Measurements from ENCODE around the gene SEL1L3. TPM values are rescaled to one million over a fixed set of nuclear protein-coding genes. Genes with fewer than 3 reads are reported as not detected.

Gene SEL1L3
- total RNA-seq, 1 experiment from 2014 or later: 28.1 TPM

DNA sequence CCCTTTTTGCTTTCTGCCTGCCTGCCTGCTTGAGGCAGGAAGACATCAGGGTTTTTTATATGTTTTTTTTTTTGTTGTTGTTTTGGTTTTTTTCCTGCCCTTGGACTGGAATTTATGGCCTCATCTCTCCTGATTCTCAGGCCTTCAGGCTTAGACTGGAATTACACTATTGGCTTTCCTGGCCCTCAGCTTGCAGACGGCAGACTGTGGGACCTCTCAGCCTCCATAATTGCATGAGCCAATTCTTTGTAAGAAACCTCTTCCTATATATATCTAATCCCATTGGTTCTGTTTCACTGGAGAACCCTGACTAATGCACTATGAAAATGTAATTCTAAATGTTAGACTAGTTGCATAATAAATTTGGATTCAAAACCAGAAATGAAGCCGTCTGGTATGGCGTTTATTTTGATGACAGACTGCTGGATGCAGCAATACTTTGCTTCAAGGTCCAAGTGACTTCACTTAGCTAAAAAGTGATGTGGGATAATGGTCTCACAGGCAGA, 59.0 kb downstream of the SEL1L3 start:
- no peak for DNase-seq (ENCODE audit: unreplicated experiment)
- Mint-ChIP-seq H3K27ac (ENCODE audit: low read depth, unreplicated experiment) (no peak overlapping the region), H3K4me3 (ENCODE audit: unreplicated experiment) (no peak overlapping the region), H3K9me3 (ENCODE audit: unreplicated experiment) (no peaks in the 10 kb centered on the region), H3K27me3 (ENCODE audit: insufficient read depth, unreplicated experiment) (no peaks in the 10 kb centered on the region), H3K4me1 (ENCODE audit: insufficient read depth, unreplicated experiment) (no peaks in the 10 kb centered on the region), H3K36me3 (ENCODE audit: insufficient read depth, unreplicated experiment) (peaks cover 21% of the 10 kb centered on the region)
- ChIA-PET CTCF (interaction anchor here (0.6 to 0.9 kb wide), 2 partner anchors 36 to 363 kb away, joined by 3 to 5 read pairs; no protein-coding TSS in a partner anchor), POLR2A (no interaction called here)
- TF ChIP-seq, protein P1, sequence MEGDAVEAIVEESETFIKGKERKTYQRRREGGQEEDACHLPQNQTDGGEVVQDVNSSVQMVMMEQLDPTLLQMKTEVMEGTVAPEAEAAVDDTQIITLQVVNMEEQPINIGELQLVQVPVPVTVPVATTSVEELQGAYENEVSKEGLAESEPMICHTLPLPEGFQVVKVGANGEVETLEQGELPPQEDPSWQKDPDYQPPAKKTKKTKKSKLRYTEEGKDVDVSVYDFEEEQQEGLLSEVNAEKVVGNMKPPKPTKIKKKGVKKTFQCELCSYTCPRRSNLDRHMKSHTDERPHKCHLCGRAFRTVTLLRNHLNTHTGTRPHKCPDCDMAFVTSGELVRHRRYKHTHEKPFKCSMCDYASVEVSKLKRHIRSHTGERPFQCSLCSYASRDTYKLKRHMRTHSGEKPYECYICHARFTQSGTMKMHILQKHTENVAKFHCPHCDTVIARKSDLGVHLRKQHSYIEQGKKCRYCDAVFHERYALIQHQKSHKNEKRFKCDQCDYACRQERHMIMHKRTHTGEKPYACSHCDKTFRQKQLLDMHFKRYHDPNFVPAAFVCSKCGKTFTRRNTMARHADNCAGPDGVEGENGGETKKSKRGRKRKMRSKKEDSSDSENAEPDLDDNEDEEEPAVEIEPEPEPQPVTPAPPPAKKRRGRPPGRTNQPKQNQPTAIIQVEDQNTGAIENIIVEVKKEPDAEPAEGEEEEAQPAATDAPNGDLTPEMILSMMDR (IDR thresholded peaks at IDR 0.05; ENCODE audit: unreplicated experiment): no peak
- intact Hi-C loops (cut with micrococcal nuclease): no loop called here
- no TSS peak for BruUV-seq (replicated peaks)

DNA sequence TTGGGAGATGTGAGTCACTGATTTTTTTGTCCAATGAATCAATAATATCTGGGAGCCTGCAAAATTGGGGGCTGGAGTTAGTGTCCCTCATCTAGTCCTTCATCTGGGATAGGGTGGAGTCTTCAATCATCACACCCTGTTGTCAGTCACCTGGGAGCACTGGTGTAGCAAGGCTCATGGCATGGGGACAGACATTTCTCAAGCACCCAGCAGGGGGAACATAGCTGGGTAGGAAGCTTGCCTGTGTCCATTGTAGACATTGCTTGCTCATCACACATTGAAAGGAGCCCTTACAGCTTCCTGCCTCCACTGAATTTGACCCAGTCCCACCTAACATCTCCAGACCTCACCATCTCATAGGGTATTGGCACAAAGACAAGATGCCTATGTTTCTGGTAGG, 61.2 kb downstream of the SEL1L3 start:
- POLR2A ChIA-PET: interaction anchor here (0.5 kb wide), 1 partner anchor 360 kb away, joined by 3 read pairs; no protein-coding TSS in a partner anchor
- no peak overlapping the region for H3K4me3 Mint-ChIP-seq (ENCODE audit: unreplicated experiment)
- peaks cover 21% of the 10 kb centered on the region for H3K36me3 Mint-ChIP-seq (ENCODE audit: insufficient read depth, unreplicated experiment)
- no peaks in the 10 kb centered on the region for H3K27me3 Mint-ChIP-seq (ENCODE audit: insufficient read depth, unreplicated experiment)
- TF ChIP-seq, protein P1 (IDR thresholded peaks at IDR 0.05; ENCODE audit: unreplicated experiment): no peak
- DNase-seq (ENCODE audit: unreplicated experiment): no peak
- no TSS peak for BruUV-seq (replicated peaks)
- H3K4me1 Mint-ChIP-seq (ENCODE audit: insufficient read depth, unreplicated experiment): no peaks in the 10 kb centered on the region
- H3K9me3 Mint-ChIP-seq (ENCODE audit: unreplicated experiment): no peaks in the 10 kb centered on the region
- H3K27ac Mint-ChIP-seq (ENCODE audit: low read depth, unreplicated experiment): no peak overlapping the region
- intact Hi-C loops (cut with micrococcal nuclease): no loop called here
- CTCF ChIA-PET: interaction anchor here (0.5 kb wide), 1 partner anchor 28 kb away, joined by 3 read pairs; no protein-coding TSS in a partner anchor

DNA sequence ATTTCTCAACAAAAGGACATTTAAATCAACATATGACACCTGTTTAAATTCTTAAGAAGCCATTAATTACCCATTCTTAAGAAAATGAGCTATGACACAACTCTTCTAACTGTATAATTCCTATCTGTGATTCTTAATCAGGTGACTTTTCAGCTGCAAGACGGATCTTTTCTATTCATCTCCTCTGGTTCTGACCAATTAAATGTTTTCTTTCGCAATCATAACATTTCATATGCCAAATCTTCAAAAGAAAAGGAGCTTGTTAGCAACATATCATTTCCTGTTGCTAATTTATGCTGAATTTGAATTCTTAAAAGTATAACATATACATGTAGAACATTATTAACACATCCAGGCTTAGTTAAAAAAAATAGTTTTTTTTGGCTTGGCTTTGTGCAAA, 62.5 kb downstream of the SEL1L3 start:
- H3K9me3 Mint-ChIP-seq (ENCODE audit: unreplicated experiment): no peaks in the 10 kb centered on the region
- ChIA-PET CTCF (interaction anchor here (0.5 to 1.4 kb wide), 6 partner anchors 13 to 360 kb away, joined by 3 to 4 read pairs (median 4); no protein-coding TSS in a partner anchor), POLR2A (no interaction called here)
- no peaks in the 10 kb centered on the region for H3K27me3 Mint-ChIP-seq (ENCODE audit: insufficient read depth, unreplicated experiment)
- intact Hi-C loops (cut with micrococcal nuclease): no loop called here
- no peak for DNase-seq (ENCODE audit: unreplicated experiment)
- no TSS peak for BruUV-seq (replicated peaks)
- no peak overlapping the region for H3K27ac Mint-ChIP-seq (ENCODE audit: low read depth, unreplicated experiment)
- TF ChIP-seq, protein P1 (IDR thresholded peaks at IDR 0.05; ENCODE audit: unreplicated experiment): no peak
- no peak overlapping the region for H3K4me3 Mint-ChIP-seq (ENCODE audit: unreplicated experiment)
- no peaks in the 10 kb centered on the region for H3K4me1 Mint-ChIP-seq (ENCODE audit: insufficient read depth, unreplicated experiment)
- H3K36me3 Mint-ChIP-seq (ENCODE audit: insufficient read depth, unreplicated experiment): peaks cover 24% of the 10 kb centered on the region

DNA sequence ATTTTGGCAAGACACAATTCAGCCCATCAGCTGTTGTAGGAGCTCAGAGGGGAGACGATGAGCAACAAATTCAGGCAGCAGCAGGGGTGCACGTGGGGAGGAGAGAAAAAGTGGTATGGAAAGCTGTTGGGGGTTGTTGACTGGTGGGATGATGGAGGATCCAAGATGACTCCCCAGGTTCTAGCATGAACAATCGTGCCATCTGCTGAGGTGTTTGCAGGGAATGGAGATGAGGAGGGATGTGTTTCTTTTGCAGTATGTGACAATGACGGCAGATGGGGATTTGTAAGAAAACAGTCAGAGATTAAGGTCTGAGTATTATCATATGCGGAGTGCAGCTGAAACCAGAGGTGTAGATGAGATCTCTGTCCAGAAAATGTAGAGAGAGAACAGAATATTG, 63.3 kb downstream of the SEL1L3 start:
- no peaks in the 10 kb centered on the region for H3K9me3 Mint-ChIP-seq (ENCODE audit: unreplicated experiment)
- H3K4me3 Mint-ChIP-seq (ENCODE audit: unreplicated experiment): no peak overlapping the region
- TF ChIP-seq, protein P1 (IDR thresholded peaks at IDR 0.05; ENCODE audit: unreplicated experiment): no peak
- peaks cover 27% of the 10 kb centered on the region for H3K36me3 Mint-ChIP-seq (ENCODE audit: insufficient read depth, unreplicated experiment)
- no peaks in the 10 kb centered on the region for H3K4me1 Mint-ChIP-seq (ENCODE audit: insufficient read depth, unreplicated experiment)
- ChIA-PET CTCF (interaction anchor here (0.5 to 1.4 kb wide), 2 partner anchors 35 to 359 kb away, joined by 3 to 4 read pairs; no protein-coding TSS in a partner anchor), POLR2A (no interaction called here)
- H3K27ac Mint-ChIP-seq (ENCODE audit: low read depth, unreplicated experiment): no peak overlapping the region
- intact Hi-C loops (cut with micrococcal nuclease): no loop called here
- H3K27me3 Mint-ChIP-seq (ENCODE audit: insufficient read depth, unreplicated experiment): no peaks in the 10 kb centered on the region
- BruUV-seq (replicated peaks): no TSS peak
- DNase-seq (ENCODE audit: unreplicated experiment): no peak
